Mesenchymal stem cell (in vitro differentiated cells and primary cell): ENCODE data around the gene DDX10.

ENCODE experiments used
- DNase-seq: peaks from one replicate; pipeline ENCODE4 v3.0.0-alpha.2; 2013
- H2AFZ ChIP-seq: one replicate; pipeline ENCODE4 v1.6.1; 2013; ENCODE audit warnings: low read depth, mild to moderate bottlenecking, control low read depth, inconsistent platforms, low read length, moderate library complexity
- H2AK5ac ChIP-seq: 2 replicates; pipeline ENCODE4 v1.6.1; 2013; ENCODE audit warnings: low read length, moderate library complexity, mild to moderate bottlenecking, inconsistent platforms; ENCODE audit not compliant: severe bottlenecking
- H2BK120ac ChIP-seq: one replicate; pipeline ENCODE4 v1.6.1; 2013; ENCODE audit warnings: low read depth, mild to moderate bottlenecking, inconsistent platforms, low read length, moderate library complexity
- H2BK12ac ChIP-seq, 2 experiments: one replicate each; pipeline ENCODE4 v1.6.1; 2013; ENCODE audit warnings: inconsistent platforms in 2 of 2, low read length in 2 of 2, mild to moderate bottlenecking in 2 of 2, moderate library complexity in 2 of 2, control low read depth in 1 of 2
- H2BK15ac ChIP-seq: one replicate; pipeline ENCODE4 v1.6.1; 2013; ENCODE audit warnings: mild to moderate bottlenecking, low read depth, inconsistent platforms; ENCODE audit not compliant: poor library complexity, severe bottlenecking
- H2BK5ac ChIP-seq: 2 replicates; pipeline ENCODE4 v1.6.1; 2013; ENCODE audit warnings: low read depth, mild to moderate bottlenecking, low read length, control low read depth, inconsistent platforms; ENCODE audit not compliant: poor library complexity, severe bottlenecking
- H3K14ac ChIP-seq, 2 experiments: one replicate each; pipeline ENCODE4 v1.6.1; 2013; ENCODE audit warnings: inconsistent platforms in 2 of 2, low read length in 2 of 2, control low read depth in 1 of 2, mild to moderate bottlenecking in 1 of 2, moderate library complexity in 1 of 2
- H3K18ac ChIP-seq, 2 experiments: one replicate each; pipeline ENCODE4 v1.6.1; 2013; ENCODE audit warnings: inconsistent platforms in 2 of 2, low read length in 2 of 2, control low read depth in 1 of 2, low read depth in 1 of 2, mild to moderate bottlenecking in 1 of 2
- H3K23ac ChIP-seq, 2 experiments: one replicate each; pipeline ENCODE4 v1.6.1; 2013; ENCODE audit warnings: inconsistent platforms in 2 of 2, low read length in 2 of 2, mild to moderate bottlenecking in 2 of 2, moderate library complexity in 2 of 2, control low read depth in 1 of 2
- H3K27ac ChIP-seq: 2 replicates; pipeline ENCODE4 v1.5.1; 2013; ENCODE audit warnings: mild to moderate bottlenecking, moderate library complexity, low read length, control low read depth, inconsistent platforms; ENCODE audit not compliant: poor library complexity, severe bottlenecking
- H3K27me3 ChIP-seq, 2 experiments: 2 replicates each; pipeline versions ENCODE4 v1.6.1 to v1.7.0; 2013; ENCODE audit warnings: low read length in 2 of 2, mild to moderate bottlenecking in 2 of 2, moderate library complexity in 2 of 2, control low read depth in 1 of 2, inconsistent platforms in 1 of 2; ENCODE audit not compliant: control insufficient read depth in 1 of 2, insufficient read depth in 1 of 2
- H3K36me3 ChIP-seq, 2 experiments: 2 replicates each; pipeline versions ENCODE4 v1.6.1 to v1.7.0; 2013; ENCODE audit warnings: low read length in 2 of 2, control low read depth in 1 of 2, inconsistent platforms in 1 of 2, low read depth in 1 of 2, mild to moderate bottlenecking in 1 of 2; ENCODE audit not compliant: insufficient read depth in 2 of 2, control insufficient read depth in 1 of 2
- H3K4ac ChIP-seq, 2 experiments: one replicate each; pipeline ENCODE4 v1.6.1; 2013; ENCODE audit warnings: inconsistent platforms in 2 of 2, low read length in 2 of 2, mild to moderate bottlenecking in 2 of 2, moderate library complexity in 2 of 2, control low read depth in 1 of 2, low read depth in 1 of 2
- H3K4me1 ChIP-seq: 2 replicates; pipeline ENCODE4 v1.6.1; 2013; ENCODE audit warnings: low read depth, low read length, control low read depth; ENCODE audit not compliant: control insufficient read depth, insufficient read depth
- H3K4me2 ChIP-seq: 2 replicates; pipeline ENCODE4 v1.6.1; 2013; ENCODE audit warnings: low read length, mild to moderate bottlenecking, inconsistent platforms; ENCODE audit not compliant: poor library complexity, severe bottlenecking
- H3K4me3 ChIP-seq, 2 experiments: 2 replicates each; pipeline versions ENCODE4 v1.5.1 to v1.7.0; 2013; ENCODE audit warnings: low read length in 2 of 2, mild to moderate bottlenecking in 2 of 2, control low read depth in 1 of 2, low read depth in 1 of 2; ENCODE audit not compliant: insufficient read depth in 1 of 2
- H3K79me1 ChIP-seq: replicated peaks from 2 replicates; pipeline ENCODE4 v1.6.1; 2013; ENCODE audit warnings: mild to moderate bottlenecking, control low read depth, low read length, inconsistent platforms; ENCODE audit not compliant: poor library complexity, severe bottlenecking
- H3K9ac ChIP-seq: 2 replicates; pipeline ENCODE4 v1.7.0; 2013; ENCODE audit warnings: mild to moderate bottlenecking, low read length, moderate library complexity
- H3K9me3 ChIP-seq: 2 replicates; pipeline ENCODE4 v1.7.0; 2013; ENCODE audit warnings: mild to moderate bottlenecking, low read length; ENCODE audit not compliant: control insufficient read depth
- H4K8ac ChIP-seq: one replicate; pipeline ENCODE4 v1.6.1; 2013; ENCODE audit warnings: inconsistent platforms, mild to moderate bottlenecking, low read length, moderate library complexity
- H4K91ac ChIP-seq: one replicate; pipeline ENCODE4 v1.6.1; 2013; ENCODE audit warnings: mild to moderate bottlenecking, low read length, inconsistent platforms
- WGBS: methylation state at CpG from one replicate; pipeline ENCODE4 v1.1.7; 2013; ENCODE audit warnings: mixed read lengths; 5-methylcytosine and 5-hydroxymethylcytosine counted together

DDX10 gene

DNA sequence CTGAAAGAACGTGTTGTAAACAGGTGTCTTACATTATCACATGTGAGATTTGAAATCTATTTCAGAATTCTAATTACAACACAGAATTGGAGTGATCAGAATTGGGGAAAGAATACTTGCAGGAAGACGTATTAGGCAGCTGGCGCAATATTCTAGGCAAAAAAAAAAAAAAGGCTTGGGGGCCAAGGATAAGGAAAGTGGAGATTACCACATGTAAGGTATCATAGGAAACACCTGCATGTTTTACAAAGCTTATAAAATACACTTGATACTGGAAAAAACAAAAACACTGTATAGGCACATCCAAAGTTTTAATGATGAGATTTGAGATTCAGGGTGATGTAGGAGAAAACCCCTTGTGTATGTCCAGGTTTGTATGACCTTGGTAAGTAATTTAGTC is 245.1 kb downstream of the DDX10 start:
- Histone ChIP-seq H2BK15ac (no peak overlapping the region), H2BK12ac (peak overlapping the region in 1 of 2 experiments; percentile 46), H3K4me1 (no peaks in the 10 kb centered on the region), H2AFZ (no peak overlapping the region), H3K4me2 (no peak overlapping the region), H3K9ac (no peak overlapping the region), H3K27me3 (no peaks in the 10 kb centered on the region), H3K23ac (no peak overlapping the region), H3K27ac (no peak overlapping the region), H3K4ac (peak overlapping the region; percentile 4 to 54), H3K18ac (peak overlapping the region in 1 of 2 experiments; percentile 86), H2BK5ac (no peak overlapping the region), H4K91ac (no peak overlapping the region), H3K79me1 (peaks cover 10% of the 10 kb centered on the region), H2AK5ac (no peak overlapping the region), H3K4me3 (no peak overlapping the region), H3K9me3 (no peaks in the 10 kb centered on the region), H3K14ac (no peak overlapping the region), H4K8ac (no peak overlapping the region), H2BK120ac (no peak overlapping the region), H3K36me3 (no peaks in the 10 kb centered on the region)
- WGBS, result 100% methylated on average over 1 of the region's 3 CpGs
- no peak for DNase-seq

DNA sequence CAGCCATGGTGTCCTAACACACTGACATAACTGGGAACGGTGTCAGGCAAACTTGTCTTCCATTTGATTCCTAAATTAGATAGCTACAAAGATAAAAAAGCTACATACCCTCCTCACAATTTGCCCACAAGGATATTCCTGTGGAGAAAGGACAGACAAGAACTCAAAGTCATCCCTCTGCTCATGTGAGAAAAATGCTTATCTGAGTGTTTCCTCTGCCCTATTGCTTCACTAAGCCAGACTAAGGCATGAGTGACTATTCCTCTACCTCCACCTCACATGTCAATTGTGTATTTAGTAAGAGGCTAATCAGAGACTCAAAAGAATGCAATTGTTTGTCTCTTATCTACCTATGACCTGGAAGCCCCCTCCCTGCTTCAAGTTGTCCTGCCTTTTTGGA is 247.7 kb downstream of the DDX10 start:
- Histone ChIP-seq H3K4me1 (peaks cover 2% of the 10 kb centered on the region), H2BK120ac (peak overlapping the region; percentile 34), H3K9me3 (no peaks in the 10 kb centered on the region), H3K4me3 (no peak overlapping the region), H2AFZ (no peak overlapping the region), H3K36me3 (no peaks in the 10 kb centered on the region), H2BK12ac (peak overlapping the region; percentile 66 to 78), H4K91ac (no peak overlapping the region), H3K27ac (no peak overlapping the region), H4K8ac (no peak overlapping the region), H3K14ac (no peak overlapping the region), H3K4me2 (no peak overlapping the region), H3K23ac (no peak overlapping the region), H3K4ac (peak overlapping the region in 1 of 2 experiments; percentile 41), H2BK5ac (no peak overlapping the region), H3K79me1 (peaks cover 12% of the 10 kb centered on the region), H3K27me3 (no peaks in the 10 kb centered on the region), H2BK15ac (no peak overlapping the region), H2AK5ac (no peak overlapping the region), H3K9ac (no peak overlapping the region), H3K18ac (peak overlapping the region in 1 of 2 experiments; percentile 87)
- peak; percentile 63 for DNase-seq
- 83% methylated on average over 1 of the region's 1 CpG for whole genome bisulfite sequencing

DNA sequence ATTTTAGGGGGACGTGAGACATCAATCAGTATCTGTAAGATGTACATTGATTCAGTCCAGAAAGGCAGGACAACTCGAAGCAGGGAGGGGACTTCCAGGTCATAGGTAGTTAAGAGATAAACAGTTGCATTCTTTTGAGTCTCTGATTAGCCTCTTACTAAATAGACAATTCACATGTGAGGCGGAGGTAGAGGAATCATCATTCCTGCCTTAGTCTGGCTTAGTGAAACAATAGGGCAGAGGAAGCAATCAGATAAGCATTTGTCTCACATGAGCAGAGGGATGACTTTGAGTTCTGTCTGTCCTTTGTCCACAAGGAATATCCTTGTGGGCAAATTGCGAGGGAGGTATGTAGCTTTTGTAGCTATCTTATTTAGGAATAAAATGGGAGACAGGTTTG is 248.3 kb downstream of the DDX10 start:
- H3K36me3 ChIP-seq, result no peaks in the 10 kb centered on the region
- H3K4me1 ChIP-seq, result peaks cover 2% of the 10 kb centered on the region
- no peak for DNase-seq
- H2BK12ac ChIP-seq, result peak overlapping the region; percentile 80 to 98
- no peak overlapping the region for H2BK5ac ChIP-seq
- no peak overlapping the region for H3K9ac ChIP-seq
- no peak overlapping the region for H2AFZ ChIP-seq
- H3K18ac ChIP-seq, result peak overlapping the region; percentile 50 to 87
- peak overlapping the region; percentile 36 for H2AK5ac ChIP-seq
- no peak overlapping the region for H3K14ac ChIP-seq
- H3K27me3 ChIP-seq, result no peaks in the 10 kb centered on the region
- H2BK15ac ChIP-seq, result peak overlapping the region; percentile 80
- peaks cover 12% of the 10 kb centered on the region for H3K79me1 ChIP-seq
- peak overlapping the region in 1 of 2 experiments; percentile 78 for H3K4ac ChIP-seq
- no peak overlapping the region for H3K4me3 ChIP-seq
- 86% methylated on average over 4 of the region's 4 CpGs for WGBS
- H3K9me3 ChIP-seq, result no peaks in the 10 kb centered on the region
- H3K4me2 ChIP-seq, result no peak overlapping the region
- peak overlapping the region; percentile 97 for H4K91ac ChIP-seq
- peak overlapping the region; percentile 89 for H2BK120ac ChIP-seq
- H4K8ac ChIP-seq, result peak overlapping the region; percentile 49
- H3K27ac ChIP-seq, result no peak overlapping the region
- H3K23ac ChIP-seq, result peak overlapping the region in 1 of 2 experiments; percentile 32

DNA sequence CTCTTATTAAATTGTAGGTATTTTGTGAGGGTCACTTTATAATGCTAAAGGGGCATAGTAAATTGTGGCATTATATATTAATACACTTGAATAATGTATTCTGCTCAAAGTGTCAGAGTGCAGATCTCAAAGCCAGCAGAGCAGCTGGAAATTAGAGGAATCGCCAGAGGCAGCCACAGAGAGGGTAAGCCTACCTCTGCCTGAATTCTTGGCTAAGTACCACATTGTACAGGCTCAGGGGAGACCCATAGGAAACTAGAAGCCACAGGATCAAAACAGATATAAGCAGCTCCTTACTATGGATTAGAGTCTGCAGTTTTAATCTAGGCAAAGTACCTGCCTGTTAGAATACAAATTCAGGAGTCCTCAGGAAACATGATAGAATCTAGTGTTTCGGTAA is 249.3 kb downstream of the DDX10 start:
- Histone ChIP-seq H3K4me2 (no peak overlapping the region), H3K4ac (peak overlapping the region in 1 of 2 experiments; percentile 79), H2AFZ (no peak overlapping the region), H3K27me3 (no peaks in the 10 kb centered on the region), H3K4me1 (peaks cover 2% of the 10 kb centered on the region), H2BK15ac (no peak overlapping the region), H3K23ac (no peak overlapping the region), H4K8ac (peak overlapping the region; percentile 80), H3K9ac (no peak overlapping the region), H2AK5ac (peak overlapping the region; percentile 81), H2BK120ac (peak overlapping the region; percentile 34), H3K14ac (peak overlapping the region in 1 of 2 experiments; percentile 65), H3K27ac (no peak overlapping the region), H3K79me1 (peaks cover 10% of the 10 kb centered on the region), H3K36me3 (no peaks in the 10 kb centered on the region), H4K91ac (peak overlapping the region; percentile 43), H2BK5ac (no peak overlapping the region), H3K9me3 (no peaks in the 10 kb centered on the region), H3K18ac (peak overlapping the region in 1 of 2 experiments; percentile 37), H3K4me3 (no peak overlapping the region), H2BK12ac (peak overlapping the region in 1 of 2 experiments; percentile 83)
- WGBS, result 95% methylated on average over 1 of the region's 2 CpGs
- DNase-seq, result no peak
